Subcutaneous adipose tissue (tissue), 4 donors: ENCODE data around the gene IL17RA. TPM values are rescaled to one million over a fixed set of nuclear protein-coding genes. Genes with fewer than 3 reads are reported as not detected.

Source experiments
- CTCF ChIP-seq: fragments of 450-650 bp; IDR thresholded peaks from one replicate; pipeline ENCODE4 v1.5.1; 2016; ENCODE audit warnings: low read depth, mild to moderate bottlenecking, control low read depth, antibody characterized with exemption, moderate library complexity
- total RNA-seq, 4 donors: library from RNA; depleted of rRNA; stranded (reverse); fragments of >200 nt; gene quantifications; one replicate each; pipeline ENCODE4 v1.1.0, GENCODE V29; 2016

IL17RA gene
- total RNA-seq, 4 donors from 2014 or later, result 17.9 to 30.3 (median 26.2) TPM

- no peak for TF ChIP-seq CTCF
These were observed 35.5 kb downstream of the IL17RA start for GRCh38 chr22:17120281-17120680.

- TF ChIP-seq CTCF, result no peak
These were observed 36.0 kb downstream of the IL17RA start for GRCh38 chr22:17120711-17121232.

GRCh38 chr22:17121233-17122195 lies 36.7 kb downstream of the IL17RA start, which contains the start of gene TMEM121B:
TMEM121B (minus strand) TSS chr22:17121360; CDS start chr22:17121127, 233 bp downstream.
- TF ChIP-seq CTCF, result no peak

DNA sequence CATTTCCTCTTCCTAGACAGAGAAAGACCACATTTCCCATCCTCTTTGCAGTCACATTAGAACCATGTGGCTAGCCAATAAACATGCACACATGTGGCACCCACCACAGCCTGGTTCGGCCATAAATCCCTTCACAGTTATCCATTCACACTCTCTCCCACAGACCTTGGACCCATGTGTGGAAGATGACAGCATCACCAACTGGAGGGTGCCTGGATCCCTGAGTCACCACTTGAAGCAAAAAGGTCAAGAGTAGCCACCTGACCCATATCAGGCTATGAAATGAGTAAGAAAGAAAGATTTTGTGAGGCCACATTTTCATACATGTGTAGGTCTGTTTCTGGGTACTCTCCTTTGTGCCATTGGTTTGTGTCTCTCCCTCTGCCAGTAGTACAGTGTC lies 45.4 kb downstream of the IL17RA start:
- no peak for TF ChIP-seq CTCF

DNA sequence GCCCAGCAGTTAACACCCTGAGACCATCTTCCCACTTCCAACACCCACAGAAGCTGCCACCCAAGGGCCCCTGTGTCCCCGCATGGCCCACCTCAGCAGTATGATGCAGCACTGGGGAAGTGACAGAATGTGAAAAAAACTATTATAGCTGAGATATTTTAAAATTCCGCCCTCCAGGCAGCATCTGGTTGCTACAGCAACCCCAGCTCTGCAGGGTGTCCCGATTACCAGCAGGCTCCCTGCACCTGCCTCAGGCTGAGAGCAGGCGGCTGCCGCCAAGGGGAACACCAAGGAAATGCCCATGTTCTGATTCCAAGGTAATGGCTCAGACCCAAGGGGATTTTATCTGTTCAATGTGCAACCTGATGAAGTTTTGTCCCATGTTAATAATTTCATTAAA lies 46.9 kb downstream of the IL17RA start:
- TF ChIP-seq CTCF, result no peak

DNA sequence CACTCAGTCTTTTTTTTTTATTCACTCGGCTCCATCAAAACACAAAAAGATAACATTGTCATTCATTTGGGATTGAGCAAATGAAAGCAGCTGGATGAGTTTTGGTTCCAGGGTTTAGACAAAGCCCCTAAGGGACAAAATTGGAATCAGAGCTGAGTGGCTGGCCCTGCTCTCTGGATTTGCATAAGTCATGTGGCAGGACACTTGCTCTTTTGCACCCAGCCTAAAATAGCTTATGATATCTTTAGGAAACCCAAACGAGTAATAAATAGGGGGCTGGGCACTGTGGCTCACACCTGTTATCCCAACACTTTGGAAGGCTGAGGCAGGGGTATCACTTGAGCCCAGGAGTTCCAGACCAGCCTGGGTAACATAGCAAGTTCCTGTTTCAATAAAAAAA lies 47.3 kb downstream of the IL17RA start:
- TF ChIP-seq CTCF, result no peak

DNA sequence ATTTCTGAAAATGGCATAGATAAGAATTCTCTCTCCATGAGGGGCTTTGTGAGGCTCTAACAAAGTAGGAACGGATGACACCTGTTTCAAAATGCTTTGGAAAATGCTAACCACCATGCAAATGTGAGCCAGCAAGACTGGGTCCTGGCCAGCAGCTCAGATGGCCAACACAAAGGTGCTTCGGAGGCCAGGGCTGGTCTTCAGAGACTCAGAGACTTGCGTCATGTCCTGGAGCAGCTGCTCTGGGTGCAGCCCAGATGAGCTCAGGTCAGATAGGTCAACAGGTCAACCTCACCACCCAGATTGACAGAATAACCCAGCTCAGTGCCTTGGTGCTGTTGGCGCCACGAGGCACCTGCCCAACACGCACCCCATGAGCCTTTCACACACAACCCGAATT lies 48.3 kb downstream of the IL17RA start:
- no peak for TF ChIP-seq CTCF
